Measurements from ENCODE around the gene ANXA9. TPM values are rescaled to one million over a fixed set of nuclear protein-coding genes. Genes with fewer than 3 reads are reported as not detected.
A peak's percentile ranks its signal among the peaks of the same experiment; 100 is the strongest.

Gene ANXA9
- total RNA-seq, 6 experiments from 2014 or later: 9.9 to 18.5 (median 15.1) TPM

DNA sequence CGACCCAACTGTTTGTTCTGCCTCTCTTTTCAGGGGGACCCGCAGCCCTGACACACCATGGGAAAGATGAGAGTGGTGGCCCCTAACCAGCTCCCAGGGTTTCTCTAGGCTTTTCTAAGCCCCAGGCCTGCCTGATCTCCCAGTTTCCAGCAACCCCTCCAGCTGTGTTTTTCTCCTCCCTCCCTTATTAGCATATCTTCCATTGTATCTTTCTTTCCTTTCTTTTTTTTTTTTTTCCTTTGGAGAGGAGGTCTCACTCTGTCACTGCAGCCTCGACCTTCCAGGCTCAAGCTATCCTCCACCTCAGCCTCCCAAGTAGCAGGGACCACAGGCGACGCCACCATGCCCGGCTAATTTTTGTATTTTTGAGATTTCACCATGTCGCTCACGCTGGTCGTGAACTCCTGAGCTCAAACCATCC lies 5.7 kb upstream of the ANXA9 start:
- Histone ChIP-seq H3K4me3 (no peak overlapping the region), H3K27me3 (no peaks in the 10 kb centered on the region), H3K9me3 (no peaks in the 10 kb centered on the region), H3K36me3 (no peaks in the 10 kb centered on the region), H3K4me1 (peaks cover 0 to 59% (median 25%) of the 10 kb centered on the region in 4 donors), H3K27ac (peak overlapping the region; percentile 66 to 70 (median 69))
- ATAC-seq (no peak), DNase-seq (no peak)
- intact Hi-C loops (cut with DNase I): no loop called here
- 81% methylated on average over 6 of the region's 9 CpGs for WGBS (ENCODE audit: insufficient coverage, low coverage, low lambda C conversion rate, missing lambda C conversion rate)
- TF ChIP-seq POLR2A (IDR thresholded peaks at IDR 0.05): no peak
- TF ChIP-seq, protein P1, sequence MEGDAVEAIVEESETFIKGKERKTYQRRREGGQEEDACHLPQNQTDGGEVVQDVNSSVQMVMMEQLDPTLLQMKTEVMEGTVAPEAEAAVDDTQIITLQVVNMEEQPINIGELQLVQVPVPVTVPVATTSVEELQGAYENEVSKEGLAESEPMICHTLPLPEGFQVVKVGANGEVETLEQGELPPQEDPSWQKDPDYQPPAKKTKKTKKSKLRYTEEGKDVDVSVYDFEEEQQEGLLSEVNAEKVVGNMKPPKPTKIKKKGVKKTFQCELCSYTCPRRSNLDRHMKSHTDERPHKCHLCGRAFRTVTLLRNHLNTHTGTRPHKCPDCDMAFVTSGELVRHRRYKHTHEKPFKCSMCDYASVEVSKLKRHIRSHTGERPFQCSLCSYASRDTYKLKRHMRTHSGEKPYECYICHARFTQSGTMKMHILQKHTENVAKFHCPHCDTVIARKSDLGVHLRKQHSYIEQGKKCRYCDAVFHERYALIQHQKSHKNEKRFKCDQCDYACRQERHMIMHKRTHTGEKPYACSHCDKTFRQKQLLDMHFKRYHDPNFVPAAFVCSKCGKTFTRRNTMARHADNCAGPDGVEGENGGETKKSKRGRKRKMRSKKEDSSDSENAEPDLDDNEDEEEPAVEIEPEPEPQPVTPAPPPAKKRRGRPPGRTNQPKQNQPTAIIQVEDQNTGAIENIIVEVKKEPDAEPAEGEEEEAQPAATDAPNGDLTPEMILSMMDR (IDR thresholded peaks at IDR 0.05): no peak

DNA sequence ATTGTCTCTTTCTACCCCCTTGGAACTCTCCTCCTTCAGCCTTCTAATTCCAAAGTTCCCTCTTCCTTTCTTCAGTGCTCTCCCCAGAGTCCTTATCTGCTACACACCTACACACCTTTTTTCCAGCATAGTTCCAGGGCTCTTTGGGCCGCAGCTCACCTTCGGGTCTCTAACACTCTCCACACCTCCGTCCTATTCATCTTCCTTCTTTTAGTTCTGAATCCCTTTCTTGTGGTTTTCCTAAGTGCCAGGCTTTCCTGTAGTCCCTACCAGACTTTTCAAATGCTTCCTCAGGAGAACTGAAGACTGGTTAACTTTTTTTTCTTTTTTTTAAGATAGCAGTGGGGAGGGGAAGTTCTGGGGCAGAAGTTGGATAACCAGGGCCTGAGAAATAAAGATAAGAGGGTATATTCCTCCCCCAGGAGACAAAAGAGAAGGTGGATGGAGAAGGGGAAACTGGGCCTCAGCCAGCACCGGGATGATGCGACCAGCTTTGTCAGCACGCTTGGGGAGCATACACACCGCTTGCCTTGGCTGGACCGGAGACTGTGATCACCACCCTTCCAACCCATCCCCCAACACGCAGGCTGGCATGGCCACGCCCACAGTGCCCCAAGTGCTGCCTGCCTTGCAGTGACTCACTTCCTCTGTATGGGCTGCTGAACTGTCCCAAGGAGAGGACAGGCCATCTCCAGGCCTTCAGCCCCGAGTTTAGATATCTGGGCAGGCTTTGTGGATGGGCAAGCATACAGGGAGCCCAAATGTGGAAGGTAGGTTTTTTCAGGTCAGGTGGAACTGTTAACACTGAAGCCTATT lies 5.0 kb upstream of the ANXA9 start:
- DNase-seq: peak; percentile 89 to 94 (median 92)
- Histone ChIP-seq H3K36me3 (no peaks in the 10 kb centered on the region), H3K27ac (peak overlapping the region; percentile 66 to 70 (median 69)), H3K4me1 (peaks cover 0 to 60% (median 25%) of the 10 kb centered on the region in 4 donors), H3K4me3 (no peak overlapping the region), H3K27me3 (no peaks in the 10 kb centered on the region), H3K9me3 (no peaks in the 10 kb centered on the region)
- TF ChIP-seq, protein P1 (IDR thresholded peaks at IDR 0.05): no peak
- TF ChIP-seq POLR2A (IDR thresholded peaks at IDR 0.05): peak; percentile 88
- WGBS (ENCODE audit: insufficient coverage, low coverage, low lambda C conversion rate, missing lambda C conversion rate): 18% methylated on average over 9 of the region's 11 CpGs
- peak; percentile 54 to 70 (median 62) for ATAC-seq
- intact Hi-C loops (cut with DNase I): no loop called here

DNA sequence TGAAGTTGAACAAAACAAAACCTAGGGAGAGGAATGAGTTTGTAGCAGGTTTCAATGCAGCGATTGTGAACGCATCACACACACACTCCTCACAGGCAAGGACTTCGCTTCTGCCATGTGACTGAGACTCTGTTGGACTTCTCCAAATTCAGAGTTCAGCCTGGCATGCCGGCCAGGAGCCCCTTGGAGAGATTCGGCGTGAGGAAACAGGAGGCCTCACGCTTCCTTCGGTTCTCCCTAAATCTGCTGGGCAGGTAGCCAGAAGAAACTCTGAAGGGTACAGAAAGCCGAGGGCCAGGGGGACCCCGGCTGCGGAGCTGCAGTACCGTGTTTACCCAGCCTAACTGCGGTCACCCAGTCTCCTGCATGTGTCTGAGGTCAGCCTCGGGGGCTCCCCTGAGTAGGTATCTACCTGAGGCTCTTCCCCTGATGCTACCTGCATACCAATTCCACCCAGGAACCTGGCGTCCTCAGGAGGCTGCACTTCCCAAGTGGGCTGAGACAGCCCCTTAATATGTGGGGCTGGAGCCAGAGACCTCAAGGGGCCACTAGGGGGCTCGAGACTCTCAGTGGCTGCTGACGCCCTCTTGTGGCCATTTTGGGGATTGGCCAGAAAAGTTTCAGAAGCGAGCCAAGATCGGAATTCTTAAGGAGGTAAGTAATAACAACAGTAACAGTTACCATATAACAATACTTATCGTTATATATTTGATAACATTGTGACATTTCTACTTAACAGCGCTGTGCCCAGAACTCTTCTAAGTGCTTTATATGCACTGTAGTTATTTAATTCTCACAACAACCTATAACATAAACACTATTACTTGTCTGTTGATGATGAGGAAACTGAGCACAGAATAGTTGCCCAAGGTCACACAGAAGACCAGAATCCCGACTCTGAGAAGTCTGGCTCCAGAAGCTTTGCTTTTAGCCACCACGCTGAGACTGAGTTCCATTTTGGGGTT lies 2.7 kb upstream of the ANXA9 start:
- Histone ChIP-seq H3K9me3 (no peaks in the 10 kb centered on the region), H3K27me3 (no peaks in the 10 kb centered on the region), H3K4me1 (peaks cover 0 to 64% (median 26%) of the 10 kb centered on the region in 4 donors), H3K4me3 (peak overlapping the region; percentile 18 to 43 (median 30)), H3K27ac (peak overlapping the region; percentile 43 to 68 (median 56)), H3K36me3 (no peaks in the 10 kb centered on the region)
- intact Hi-C loops (cut with DNase I): loop anchor here in 1 of 2 donors (10.0 kb wide), 1 partner anchor 45 kb away; no protein-coding TSS in a partner anchor
- WGBS (ENCODE audit: insufficient coverage, low coverage, low lambda C conversion rate, missing lambda C conversion rate): 8% methylated on average over 19 of the region's 23 CpGs
- DNase-seq (peak; percentile 76 to 83 (median 81)), ATAC-seq (peak; percentile 31 to 47 (median 36))
- TF ChIP-seq POLR2A (IDR thresholded peaks at IDR 0.05): no peak
- TF ChIP-seq, protein P1 (IDR thresholded peaks at IDR 0.05): peak; percentile 99 to 100 (median 100)

DNA sequence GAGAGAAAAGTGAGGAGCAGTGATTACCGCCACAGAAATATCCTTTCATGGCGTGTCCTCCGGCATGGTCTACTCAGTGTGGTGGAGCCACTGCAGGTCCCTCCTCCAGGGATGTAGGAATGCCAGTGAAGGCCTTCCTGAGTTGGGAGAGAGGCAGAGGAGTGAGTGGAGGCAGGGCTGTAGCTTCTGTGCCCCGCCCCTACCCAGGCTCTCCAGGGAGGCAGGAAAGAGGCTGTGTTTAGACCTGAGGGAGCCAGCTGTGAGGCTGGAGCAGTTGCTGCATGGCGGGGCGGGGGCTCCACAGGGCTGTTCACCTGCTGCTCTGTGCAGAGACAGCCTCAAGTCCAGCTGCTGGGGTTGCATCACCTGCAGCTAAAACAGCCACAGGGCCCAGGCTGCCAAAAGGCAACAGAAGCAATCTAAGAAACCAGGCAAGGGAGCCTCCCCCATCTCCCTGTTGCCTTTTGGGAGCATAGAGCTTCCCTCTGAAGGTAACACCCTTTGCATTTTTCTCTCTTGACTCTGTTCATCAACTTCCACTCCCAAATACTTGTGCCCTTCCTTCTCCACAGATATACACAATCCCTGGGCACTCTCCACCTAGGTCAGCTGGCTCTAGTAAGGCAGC lies 801 bp upstream of the ANXA9 start:
- H3K27me3 ChIP-seq: no peaks in the 10 kb centered on the region
- intact Hi-C loops (cut with DNase I): loop anchor here in 1 of 2 donors (10.0 kb wide), 1 partner anchor 46 kb away; no protein-coding TSS in a partner anchor
- no peak for TF ChIP-seq POLR2A (IDR thresholded peaks at IDR 0.05)
- TF ChIP-seq, protein P1 (IDR thresholded peaks at IDR 0.05): no peak
- no peaks in the 10 kb centered on the region for H3K9me3 ChIP-seq
- peak overlapping the region in 1 of 3 donors; percentile 33 for H3K4me3 ChIP-seq
- no peaks in the 10 kb centered on the region for H3K36me3 ChIP-seq
- ATAC-seq: peak; percentile 19 to 59 (median 31)
- H3K4me1 ChIP-seq: peaks cover 0 to 59% (median 26%) of the 10 kb centered on the region in 4 donors
- peak overlapping the region in 2 of 3 donors; percentile 1 to 68 for H3K27ac ChIP-seq
- WGBS (ENCODE audit: insufficient coverage, low coverage, low lambda C conversion rate, missing lambda C conversion rate): 67% methylated on average over 1 of the region's 6 CpGs
- peak; percentile 52 to 76 (median 72) for DNase-seq
